Dedifferentiated amniotic fluid mesenchymal stem cell (primary cell): ENCODE results near the gene PHLDB1.
"Not testable (repeated sequence)": the region's sequence is repeated elsewhere in the genome, so short reads cannot be mapped to it uniquely, and the experiment has no call there.

Experiments
- DNase-seq: peaks from one replicate; pipeline ENCODE4 v3.0.0-alpha.2; 2016; ENCODE audit errors: extremely low spot score

PHLDB1 gene

GRCh38 chr11:118607401-118608359 lies at the start of gene PHLDB1:
Gene PHLDB1, plus strand, starts transcription at chr11:118607615. Its CDS starts 6,222 bp downstream, at chr11:118613837.
- peak; percentile 64 for DNase-seq

- no peak for DNase-seq
Observed at GRCh38 chr11:118560806-118561205, 46.6 kb upstream of the PHLDB1 start.

- DNase-seq: no peak
Observed at GRCh38 chr11:118565051-118565450, 42.4 kb upstream of the PHLDB1 start.

GRCh38 chr11:118569670-118570069 lies 37.7 kb upstream of the PHLDB1 start:
- no peak for DNase-seq

- no peak for DNase-seq
Observed at GRCh38 chr11:118570787-118571186, 36.6 kb upstream of the PHLDB1 start.

GRCh38 chr11:118571701-118572060 lies 35.7 kb upstream of the PHLDB1 start:
- DNase-seq: not testable (repeated sequence)

GRCh38 chr11:118572061-118572980 lies 35.1 kb upstream of the PHLDB1 start, which contains the start of gene ARCN1:
Gene ARCN1, plus strand, starts transcription at chr11:118572409. Its CDS starts 139 bp downstream, at chr11:118572548.
- peak; percentile 70 for DNase-seq

GRCh38 chr11:118572981-118573550 lies 34.3 kb upstream of the PHLDB1 start:
- no peak for DNase-seq

GRCh38 chr11:118574636-118575035 lies 32.8 kb upstream of the PHLDB1 start:
- DNase-seq: no peak

- DNase-seq: not testable (repeated sequence)
Observed at GRCh38 chr11:118577995-118578394, 29.4 kb upstream of the PHLDB1 start.

- DNase-seq: no peak
Observed at GRCh38 chr11:118581057-118581456, 26.4 kb upstream of the PHLDB1 start.

- no peak for DNase-seq
Observed at GRCh38 chr11:118587952-118588351, 19.5 kb upstream of the PHLDB1 start.

GRCh38 chr11:118592616-118593367 lies 14.6 kb upstream of the PHLDB1 start:
- no peak for DNase-seq

- peak; percentile 40 for DNase-seq
Observed at GRCh38 chr11:118594984-118595383, 12.4 kb upstream of the PHLDB1 start.

GRCh38 chr11:118596224-118597146 lies 10.9 kb upstream of the PHLDB1 start:
- DNase-seq: no peak

- no peak for DNase-seq
Observed at GRCh38 chr11:118597556-118597955, 9.9 kb upstream of the PHLDB1 start.

- DNase-seq: no peak
Observed at GRCh38 chr11:118602331-118602730, 5.1 kb upstream of the PHLDB1 start.

GRCh38 chr11:118603709-118604108 lies 3.7 kb upstream of the PHLDB1 start:
- DNase-seq: not testable (repeated sequence)

GRCh38 chr11:118604566-118604965 lies 2.8 kb upstream of the PHLDB1 start:
- no peak for DNase-seq
